Activated CD8-positive, alpha-beta memory T cell treated with anti-CD3 and anti-CD28 coated beads for 24 hours (primary cell): ENCODE measurements around the gene RPS19BP1.

Experiments
- DNase-seq: peaks from one replicate; pipeline ENCODE4 v3.0.0-alpha.2; 2020

The RPS19BP1 gene

GRCh38 chr22:39488563-39489083, 43.9 kb downstream of the RPS19BP1 start:
- no peak for DNase-seq

GRCh38 chr22:39487826-39488520, 44.6 kb downstream of the RPS19BP1 start:
- no peak for DNase-seq

GRCh38 chr22:39486951-39487825, 45.4 kb downstream of the RPS19BP1 start:
- no peak for DNase-seq

GRCh38 chr22:39482768-39483167, 49.8 kb downstream of the RPS19BP1 start:
- no peak for DNase-seq

- no peak for DNase-seq
Observed at GRCh38 chr22:39481595-39481994, 51.0 kb downstream of the RPS19BP1 start.

- DNase-seq, result no peak
Observed at GRCh38 chr22:39481054-39481453, 51.5 kb downstream of the RPS19BP1 start.

GRCh38 chr22:39480557-39480956, 52.0 kb downstream of the RPS19BP1 start:
- no peak for DNase-seq

- DNase-seq, result no peak
Observed at GRCh38 chr22:39479254-39479653, 53.3 kb downstream of the RPS19BP1 start.
